22Rv1 (cell line): Measurements from ENCODE around the gene CNTROB.

Experiments used
- H3K27ac ChIP-seq: fragments of 450-650 bp; 2 replicates; pipeline ENCODE4 v1.5.1; 2017
- ZFX ChIP-seq: fragments of 450-650 bp; IDR thresholded peaks from 2 replicates; pipeline ENCODE4 v1.6.1; 2017; ENCODE audit warnings: antibody characterized with exemption, borderline replicate concordance
- TF ChIP-seq, protein P1 (sequence below): fragments of 450-650 bp; IDR thresholded peaks from 2 replicates; pipeline ENCODE4 v1.5.1; 2017; ENCODE audit warnings: mild to moderate bottlenecking

CNTROB gene

DNA sequence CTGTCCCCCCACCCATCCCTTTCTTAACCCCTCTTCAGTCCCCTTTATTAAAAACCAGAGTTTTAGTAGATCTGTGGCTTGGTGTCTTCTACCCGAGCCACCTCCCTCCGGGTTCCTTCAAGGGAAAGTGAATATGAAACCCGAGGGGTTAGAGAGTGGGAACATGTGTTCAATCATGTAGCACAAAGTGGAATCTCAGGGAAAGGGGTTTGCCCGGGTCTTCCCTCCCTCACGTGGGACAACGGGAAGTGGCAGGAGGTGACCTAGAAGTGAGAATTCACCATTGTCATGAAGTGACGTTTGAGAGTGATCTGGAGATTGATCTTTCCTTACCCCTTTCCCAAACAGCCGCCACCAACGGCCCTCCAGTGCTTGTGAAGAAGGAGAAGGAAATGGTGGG, 20.9 kb upstream of the CNTROB start:
- H3K27ac ChIP-seq, result peak overlapping the region; percentile 94
- TF ChIP-seq ZFX, result no peak
- TF ChIP-seq, protein P1, sequence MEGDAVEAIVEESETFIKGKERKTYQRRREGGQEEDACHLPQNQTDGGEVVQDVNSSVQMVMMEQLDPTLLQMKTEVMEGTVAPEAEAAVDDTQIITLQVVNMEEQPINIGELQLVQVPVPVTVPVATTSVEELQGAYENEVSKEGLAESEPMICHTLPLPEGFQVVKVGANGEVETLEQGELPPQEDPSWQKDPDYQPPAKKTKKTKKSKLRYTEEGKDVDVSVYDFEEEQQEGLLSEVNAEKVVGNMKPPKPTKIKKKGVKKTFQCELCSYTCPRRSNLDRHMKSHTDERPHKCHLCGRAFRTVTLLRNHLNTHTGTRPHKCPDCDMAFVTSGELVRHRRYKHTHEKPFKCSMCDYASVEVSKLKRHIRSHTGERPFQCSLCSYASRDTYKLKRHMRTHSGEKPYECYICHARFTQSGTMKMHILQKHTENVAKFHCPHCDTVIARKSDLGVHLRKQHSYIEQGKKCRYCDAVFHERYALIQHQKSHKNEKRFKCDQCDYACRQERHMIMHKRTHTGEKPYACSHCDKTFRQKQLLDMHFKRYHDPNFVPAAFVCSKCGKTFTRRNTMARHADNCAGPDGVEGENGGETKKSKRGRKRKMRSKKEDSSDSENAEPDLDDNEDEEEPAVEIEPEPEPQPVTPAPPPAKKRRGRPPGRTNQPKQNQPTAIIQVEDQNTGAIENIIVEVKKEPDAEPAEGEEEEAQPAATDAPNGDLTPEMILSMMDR, result no peak

DNA sequence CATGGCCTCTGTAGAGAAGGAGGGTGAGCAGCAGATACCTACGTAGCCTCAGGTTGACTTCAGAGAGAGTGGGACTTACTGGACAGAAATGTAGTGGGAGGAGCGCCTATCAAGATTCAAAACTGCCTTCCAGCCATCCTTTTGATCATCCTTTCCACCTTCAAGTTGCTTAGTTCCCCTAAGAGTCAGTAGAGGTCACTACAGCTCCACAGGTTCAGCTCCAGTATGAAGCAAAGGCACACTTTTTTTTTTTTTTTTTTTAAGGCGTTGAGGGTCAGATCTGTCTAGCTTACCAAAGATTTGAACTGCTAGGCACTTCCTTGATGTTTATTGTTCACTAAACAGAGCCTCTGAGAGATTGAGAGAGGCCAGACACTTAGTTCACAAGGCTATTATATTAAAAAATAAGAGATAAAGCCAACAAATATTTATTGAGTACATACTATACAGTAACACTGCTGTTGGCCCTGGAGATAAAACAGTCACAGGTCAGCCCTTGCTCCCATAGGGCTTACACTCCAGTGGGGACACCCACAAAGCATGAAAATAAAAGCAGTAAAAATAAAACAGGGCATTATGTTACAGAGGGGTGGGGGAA, 19.0 kb upstream of the CNTROB start:
- H3K27ac ChIP-seq, result peak overlapping the region; percentile 94
- TF ChIP-seq ZFX, result no peak
- TF ChIP-seq, protein P1, result peak; percentile 83

GRCh38 chr17:7915179-7915610, 16.8 kb upstream of the CNTROB start:
- TF ChIP-seq ZFX, result no peak
- TF ChIP-seq, protein P1, result no peak
- H3K27ac ChIP-seq, result peak overlapping the region; percentile 94

GRCh38 chr17:7915611-7916384, 16.2 kb upstream of the CNTROB start, which contains the start of gene RNF227:
Gene RNF227, minus strand, starts transcription at chr17:7916289. Its CDS starts 94 bp downstream, at chr17:7916195.
- peak within 1 kb of the TSS; percentile 94 for H3K27ac ChIP-seq
- TF ChIP-seq ZFX, result no peak
- TF ChIP-seq, protein P1, result 0 out of 2 replicates have a peak, but pooled peaks have one; percentile 17

DNA sequence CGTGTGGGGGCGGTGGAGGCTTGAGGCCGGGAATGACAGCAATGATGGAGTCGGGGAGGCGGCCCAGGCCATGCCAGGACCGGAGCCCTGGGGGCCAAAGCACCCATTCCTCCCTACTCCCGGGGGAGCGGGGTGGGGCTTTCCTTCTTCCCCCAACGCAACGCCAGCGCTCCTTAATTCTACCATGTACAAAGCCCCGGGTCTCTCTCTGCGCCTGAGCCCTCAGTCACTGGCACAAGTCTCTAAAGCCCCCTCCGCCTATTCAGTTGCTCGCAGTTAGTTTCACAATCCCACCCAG, 15.7 kb upstream of the CNTROB start:
- H3K27ac ChIP-seq, result peak overlapping the region; percentile 94
- TF ChIP-seq, protein P1, result no peak
- TF ChIP-seq ZFX, result no peak

DNA sequence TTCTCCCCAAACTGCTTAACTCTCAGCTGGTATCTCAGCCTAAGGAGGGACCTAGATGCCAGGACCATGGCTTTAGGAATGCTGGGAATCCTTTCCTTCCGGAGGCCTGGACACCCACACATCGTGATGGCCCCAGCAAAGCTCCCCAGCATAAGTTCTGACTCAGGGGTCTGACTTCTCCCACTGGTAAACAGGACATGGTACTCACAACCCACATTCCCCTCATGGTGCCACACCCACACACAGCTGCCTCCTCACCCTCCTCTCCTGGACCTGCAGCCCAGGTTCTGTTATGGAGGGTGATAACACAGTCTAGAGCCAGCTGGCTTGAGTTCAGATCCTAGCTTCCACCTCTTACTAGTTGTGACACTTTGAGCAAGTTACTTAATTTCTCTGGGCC, 15.2 kb upstream of the CNTROB start:
- no peak for TF ChIP-seq ZFX
- TF ChIP-seq, protein P1, result no peak
- peak overlapping the region; percentile 94; the same call in 1 of the 2 replicates for H3K27ac ChIP-seq

- peak overlapping the region; percentile 9; the same call in 1 of the 2 replicates for H3K27ac ChIP-seq
Measured at GRCh38 chr17:7922269-7922844, 9.6 kb upstream of the CNTROB start.

More at GRCh38 chr17:7922269-7922844, 9.6 kb upstream of the CNTROB start:
- TF ChIP-seq, protein P1, result no peak
- no peak for TF ChIP-seq ZFX
